KMS-11 (cell line): ENCODE results near the gene IRF8.

Source experiments
- H2AFZ ChIP-seq: fragments of 200-600 bp; sonication (generic); 2 replicates; pipeline ENCODE4 v1.6.1; 2016; ENCODE audit warnings: antibody characterized with exemption, mixed run types, low read depth
- H3K27ac ChIP-seq: fragments of 200-600 bp; sonication (generic); 2 replicates; pipeline ENCODE4 v1.6.1; 2016; ENCODE audit warnings: mild to moderate bottlenecking, mixed run types
- H3K27me3 ChIP-seq: fragments of 200-600 bp; sonication (generic); 2 replicates; pipeline ENCODE4 v1.6.1; 2017; ENCODE audit warnings: mild to moderate bottlenecking, low read depth, mixed run types, moderate library complexity; ENCODE audit not compliant: insufficient read depth
- H3K36me3 ChIP-seq: fragments of 200-600 bp; sonication (generic); 2 replicates; pipeline ENCODE4 v1.6.1; 2017; ENCODE audit warnings: mild to moderate bottlenecking, mixed run types; ENCODE audit not compliant: insufficient read depth
- H3K4me1 ChIP-seq: fragments of 200-600 bp; sonication (generic); 2 replicates; pipeline ENCODE4 v1.6.1; 2016; ENCODE audit warnings: mild to moderate bottlenecking, low read depth, mixed run types; ENCODE audit not compliant: poor library complexity, severe bottlenecking
- H3K4me2 ChIP-seq: fragments of 200-600 bp; sonication (generic); 2 replicates; pipeline ENCODE4 v1.7.0; 2016; ENCODE audit warnings: mild to moderate bottlenecking, mixed run types
- H3K4me3 ChIP-seq: fragments of 200-600 bp; sonication (generic); IDR thresholded peaks from 2 replicates; pipeline ENCODE4 v1.6.1; 2017; ENCODE audit warnings: low read depth, low read length, mixed read lengths; ENCODE audit not compliant: insufficient read depth
- H3K79me2 ChIP-seq: fragments of 200-600 bp; sonication (generic); 2 replicates; pipeline ENCODE4 v1.6.1; 2016; ENCODE audit warnings: low read depth, mixed run types; ENCODE audit not compliant: insufficient read depth
- H3K9ac ChIP-seq: fragments of 200-600 bp; sonication (generic); 2 replicates; pipeline ENCODE4 v1.6.1; 2016; ENCODE audit warnings: mild to moderate bottlenecking, mixed run types
- H4K20me1 ChIP-seq: fragments of 200-600 bp; sonication (generic); 2 replicates; pipeline ENCODE4 v1.6.1; 2016; ENCODE audit warnings: mild to moderate bottlenecking, mixed run types; ENCODE audit not compliant: insufficient read depth
- CTCF ChIP-seq: fragments of 200-600 bp; sonication (generic); conservative IDR thresholded peaks from 2 replicates; pipeline ENCODE4 v1.6.1; 2017; ENCODE audit warnings: low read depth, mild to moderate bottlenecking, antibody characterized with exemption, low read length, moderate library complexity, mixed read lengths

IRF8 gene

GRCh38 chr16:85908889-85909589, 10.1 kb downstream of the IRF8 start:
- H3K4me3 ChIP-seq, result no peak overlapping the region
- no peak overlapping the region for H3K9ac ChIP-seq
- no peaks in the 10 kb centered on the region for H3K79me2 ChIP-seq
- H3K36me3 ChIP-seq, result no peaks in the 10 kb centered on the region
- H3K27me3 ChIP-seq, result no peaks in the 10 kb centered on the region
- peaks cover 21% of the 10 kb centered on the region for H3K4me1 ChIP-seq
- no peak for TF ChIP-seq CTCF
- H4K20me1 ChIP-seq, result no peaks in the 10 kb centered on the region
- H3K27ac ChIP-seq, result no peak overlapping the region
- H3K4me2 ChIP-seq, result no peak overlapping the region
- H2AFZ ChIP-seq, result no peak overlapping the region

- Histone ChIP-seq H3K4me2 (no peak overlapping the region), H3K4me1 (peaks cover 12% of the 10 kb centered on the region), H2AFZ (no peak overlapping the region), H3K79me2 (no peaks in the 10 kb centered on the region), H4K20me1 (no peaks in the 10 kb centered on the region), H3K9ac (no peak overlapping the region), H3K4me3 (no peak overlapping the region), H3K27me3 (no peaks in the 10 kb centered on the region), H3K27ac (no peak overlapping the region), H3K36me3 (no peaks in the 10 kb centered on the region)
- TF ChIP-seq CTCF, result no peak
Observed at GRCh38 chr16:85909932-85910853, 11.2 kb downstream of the IRF8 start.

- Histone ChIP-seq H3K4me2 (no peak overlapping the region), H3K27ac (no peak overlapping the region)
Observed at GRCh38 chr16:85910854-85911247, 11.9 kb downstream of the IRF8 start.

More at GRCh38 chr16:85910854-85911247, 11.9 kb downstream of the IRF8 start:
- TF ChIP-seq CTCF, result no peak
- H3K36me3 ChIP-seq, result no peaks in the 10 kb centered on the region
- no peak overlapping the region for H3K9ac ChIP-seq
- H3K79me2 ChIP-seq, result no peaks in the 10 kb centered on the region
- no peak overlapping the region for H2AFZ ChIP-seq
- no peaks in the 10 kb centered on the region for H4K20me1 ChIP-seq
- H3K4me3 ChIP-seq, result no peak overlapping the region
- H3K4me1 ChIP-seq, result peaks cover 12% of the 10 kb centered on the region
- H3K27me3 ChIP-seq, result no peaks in the 10 kb centered on the region
